GM23248 (cell line): ENCODE measurements around the gene FKBP8. TPM values are rescaled to one million over a fixed set of nuclear protein-coding genes. Genes with fewer than 3 reads are reported as not detected.

Experiments used
- DNase-seq: peaks from one replicate; pipeline ENCODE4 v3.0.0-alpha.2; 2015
- H2AFZ ChIP-seq: fragments of 200-600 bp; sonication (generic); 2 replicates; pipeline ENCODE4 v1.6.1; 2016; ENCODE audit warnings: antibody characterized with exemption
- H3F3A ChIP-seq: fragments of 200-600 bp; sonication (generic); 2 replicates; pipeline ENCODE4 v1.6.1; 2016; ENCODE audit warnings: mild to moderate bottlenecking, antibody characterized with exemption, mixed run types; ENCODE audit not compliant: insufficient read depth
- H3K27ac ChIP-seq: fragments of 200-600 bp; sonication (generic); 2 replicates; pipeline ENCODE4 v1.5.1; 2016; ENCODE audit warnings: mild to moderate bottlenecking
- H3K27me3 ChIP-seq: fragments of 200-600 bp; sonication (generic); replicated peaks from 2 replicates; pipeline ENCODE4 v1.6.1; 2016; ENCODE audit warnings: mild to moderate bottlenecking; ENCODE audit not compliant: insufficient read depth
- H3K36me3 ChIP-seq: fragments of 200-600 bp; sonication (generic); 2 replicates; pipeline ENCODE4 v1.6.1; 2016; ENCODE audit warnings: low read depth, mild to moderate bottlenecking
- H3K4me1 ChIP-seq: fragments of 200-600 bp; sonication (generic); 2 replicates; pipeline ENCODE4 v1.6.1; 2016; ENCODE audit warnings: mild to moderate bottlenecking; ENCODE audit not compliant: insufficient read depth
- H3K4me2 ChIP-seq: fragments of 200-600 bp; sonication (generic); one replicate; pipeline ENCODE4 v1.6.1; 2016; ENCODE audit warnings: mild to moderate bottlenecking; ENCODE audit not compliant: unreplicated experiment
- H3K4me3 ChIP-seq: fragments of 200-600 bp; sonication (generic); 2 replicates; pipeline ENCODE4 v1.5.1; 2016; ENCODE audit warnings: mild to moderate bottlenecking
- H3K79me2 ChIP-seq: fragments of 200-600 bp; sonication (generic); 2 replicates; pipeline ENCODE4 v1.6.1; 2016; ENCODE audit warnings: mild to moderate bottlenecking; ENCODE audit not compliant: insufficient read depth
- H3K9ac ChIP-seq: fragments of 200-600 bp; sonication (generic); 2 replicates; pipeline ENCODE4 v1.6.1; 2016; ENCODE audit warnings: mild to moderate bottlenecking
- H3K9me2 ChIP-seq: fragments of 200-600 bp; sonication (generic); 2 replicates; pipeline ENCODE4 v1.6.1; 2016; ENCODE audit warnings: mixed run types, mild to moderate bottlenecking, moderate library complexity; ENCODE audit not compliant: insufficient read depth
- H3K9me3 ChIP-seq: fragments of 200-600 bp; sonication (generic); one replicate; pipeline ENCODE4 v1.6.1; 2017; ENCODE audit warnings: low read depth
- H4K20me1 ChIP-seq: fragments of 200-600 bp; sonication (generic); 2 replicates; pipeline ENCODE4 v1.6.0; 2016; ENCODE audit not compliant: insufficient read depth
- EZH2 ChIP-seq: fragments of 200-600 bp; sonication (generic); IDR thresholded peaks from 2 replicates; pipeline ENCODE4 v1.6.1; 2018; ENCODE audit warnings: antibody characterized with exemption, mild to moderate bottlenecking; ENCODE audit not compliant: insufficient read depth, poor library complexity, severe bottlenecking
- EZH2phosphoT487 ChIP-seq: fragments of 200-600 bp; sonication (generic); IDR thresholded peaks from 2 replicates; pipeline ENCODE4 v1.6.1; 2018; ENCODE audit warnings: antibody characterized with exemption, moderate library complexity, mild to moderate bottlenecking, low read depth; ENCODE audit not compliant: insufficient read depth
- WGBS, 2 experiments: methylation state at CpG; one replicate each; pipeline ENCODE4 v1.1.6; 2015 to 2017; ENCODE audit warnings: low lambda C conversion rate in 2 of 2, low coverage in 1 of 2; ENCODE audit errors: missing lambda C conversion rate in 2 of 2; 5-methylcytosine and 5-hydroxymethylcytosine counted together
- in situ Hi-C: fragments of 300-500 bp; cut with MboI; formaldehyde crosslinking; loops from 2 replicates; pipeline ENCODE4 v1.15.0; 2020
- polyA plus RNA-seq: library from polyadenylated mRNA; unstranded; fragments of >200 nt; fragmentation: Nextera tagmentation; extraction: Ambion mirVana; gene quantifications from 2 replicates; pipeline ENCODE4 v1.2.1, GENCODE V29; 2016
- total RNA-seq: library from RNA; depleted of rRNA; stranded (reverse); fragments of >200 nt; shearing (Covaris generic); gene quantifications from 2 replicates; pipeline ENCODE4 v1.2.3, GENCODE V29; 2014

FKBP8 gene
- total and polyA plus RNA-seq, 2 experiments from 2014 or later = 195 to 466 TPM

DNA sequence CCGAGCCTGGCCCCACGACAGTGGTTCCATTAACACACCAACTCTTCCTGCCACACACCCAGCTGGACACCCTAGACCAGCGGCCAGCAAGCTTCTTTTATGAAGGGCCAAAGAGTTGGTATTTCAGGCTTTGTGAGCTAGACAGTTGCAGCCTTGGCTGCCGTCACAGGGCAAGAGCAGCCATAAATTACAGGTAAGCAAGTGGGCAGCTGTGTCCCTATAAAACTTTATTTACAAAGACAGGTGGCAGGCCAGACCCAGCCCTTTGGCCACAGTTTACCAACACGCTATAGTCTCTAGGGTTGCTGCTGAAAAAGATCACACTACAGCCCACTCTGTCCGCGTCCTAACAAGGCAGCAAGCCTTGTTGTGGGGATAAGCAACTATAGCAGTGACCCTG is 34.8 kb downstream of the FKBP8 start:
- Histone ChIP-seq H3K9ac (no peak overlapping the region), H3K9me3 (no peaks in the 10 kb centered on the region), H4K20me1 (peaks cover 51% of the 10 kb centered on the region; the same call in 1 of the 2 replicates), H3K4me1 (peaks cover 29% of the 10 kb centered on the region), H3K27ac (no peak overlapping the region), H3K27me3 (no peaks in the 10 kb centered on the region), H3K9me2 (no peaks in the 10 kb centered on the region), H2AFZ (no peak overlapping the region), H3K36me3 (no peaks in the 10 kb centered on the region), H3F3A (no peaks in the 10 kb centered on the region), H3K4me2 (no peak overlapping the region), H3K4me3 (no peak overlapping the region), H3K79me2 (peaks cover 100% of the 10 kb centered on the region)
- no peak for DNase-seq
- TF ChIP-seq EZH2phosphoT487 (no peak), EZH2 (no peak)
- in situ Hi-C loops = no loop called here
- 96 to 97% methylated on average over 7 of the region's 7 CpGs for WGBS, 2 experiments

DNA sequence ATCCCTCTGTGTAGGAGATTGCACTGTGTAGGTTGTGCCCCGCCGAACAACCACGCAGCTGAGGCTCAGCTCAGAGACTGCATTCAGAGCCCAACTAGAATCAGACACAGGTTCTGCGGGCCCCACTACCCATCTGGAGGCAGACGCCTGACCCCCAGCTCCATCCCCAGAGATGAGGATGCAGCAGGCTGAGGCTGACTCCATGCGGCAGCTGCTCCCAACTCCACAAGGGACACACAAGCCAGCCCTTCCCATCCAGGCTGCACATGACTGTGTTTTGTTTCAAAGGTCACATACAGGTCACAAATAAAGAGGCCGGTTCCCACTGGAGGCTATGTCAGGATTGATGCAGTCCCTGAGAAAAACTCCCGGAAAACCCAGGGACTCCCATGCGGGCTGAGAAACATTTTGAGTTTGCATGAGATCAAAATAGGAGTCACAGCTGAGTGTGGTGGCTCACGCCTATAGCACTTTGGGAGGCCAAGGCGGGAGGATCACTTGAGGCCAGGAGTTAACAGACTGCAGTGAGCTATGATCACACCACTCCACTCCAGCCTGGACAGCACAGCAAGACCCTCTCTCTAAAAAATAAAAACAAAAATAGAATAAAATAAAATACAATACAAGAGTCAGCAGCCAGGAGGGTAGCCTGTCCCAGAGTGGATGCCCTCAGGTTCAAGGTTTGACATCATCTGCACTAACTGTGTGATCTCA is 35.5 kb downstream of the FKBP8 start:
- Histone ChIP-seq H3F3A (no peaks in the 10 kb centered on the region), H3K79me2 (peaks cover 100% of the 10 kb centered on the region), H3K9me3 (no peaks in the 10 kb centered on the region), H3K4me3 (no peak overlapping the region), H4K20me1 (peaks cover 45% of the 10 kb centered on the region; the same call in 1 of the 2 replicates), H3K9me2 (no peaks in the 10 kb centered on the region), H3K27ac (no peak overlapping the region), H2AFZ (no peak overlapping the region), H3K9ac (no peak overlapping the region), H3K4me2 (no peak overlapping the region), H3K27me3 (no peaks in the 10 kb centered on the region), H3K4me1 (peaks cover 26% of the 10 kb centered on the region), H3K36me3 (no peaks in the 10 kb centered on the region)
- 69 to 76% methylated on average over 11 of the region's 11 CpGs for WGBS, 2 experiments
- in situ Hi-C loops = no loop called here
- TF ChIP-seq EZH2 (no peak), EZH2phosphoT487 (no peak)
- no peak for DNase-seq

DNA sequence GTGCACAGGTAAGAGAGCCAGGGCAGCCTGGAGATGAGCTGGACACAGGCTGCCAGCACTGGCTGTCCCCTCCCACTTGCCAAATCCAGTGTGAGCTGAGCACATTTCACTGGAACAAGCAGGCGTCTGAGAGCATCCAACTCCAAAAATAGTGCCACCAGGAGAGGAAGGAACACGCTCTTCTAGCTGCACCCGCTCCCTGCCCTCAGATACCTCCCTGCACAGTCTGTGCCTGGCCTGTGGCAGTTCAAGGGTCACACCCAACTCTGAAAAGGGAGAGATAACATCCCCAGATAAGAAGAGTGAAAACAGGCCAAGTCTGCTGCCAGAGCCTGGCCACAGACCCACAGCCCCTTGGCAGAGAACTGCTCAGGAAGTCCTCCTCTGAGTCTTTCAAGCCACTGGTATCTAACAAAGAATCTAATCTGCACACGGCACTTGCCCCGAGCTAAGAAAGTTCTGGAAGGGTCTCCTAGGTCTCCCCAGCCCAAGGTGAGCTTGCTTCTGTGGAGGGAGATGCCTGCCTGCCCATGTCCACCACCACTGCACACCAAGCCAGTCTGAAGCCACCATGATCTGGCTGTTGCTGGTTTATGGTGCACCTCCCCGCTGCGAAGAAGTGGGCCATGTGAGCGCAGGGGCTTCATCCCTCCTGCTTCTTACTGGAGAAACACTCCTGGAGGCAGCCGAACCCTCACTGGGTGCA is 36.2 kb downstream of the FKBP8 start:
- no peak overlapping the region for H3K4me3 ChIP-seq
- H3K9me2 ChIP-seq = no peaks in the 10 kb centered on the region
- H3K79me2 ChIP-seq = peaks cover 100% of the 10 kb centered on the region
- no peak for DNase-seq
- H3K27me3 ChIP-seq = no peaks in the 10 kb centered on the region
- in situ Hi-C loops = no loop called here
- peak overlapping the region; percentile 12; the same call in 1 of the 2 replicates for H3K27ac ChIP-seq
- H3K36me3 ChIP-seq = no peaks in the 10 kb centered on the region
- 60 to 62% methylated on average over 9 of the region's 9 CpGs for WGBS, 2 experiments
- H3K9ac ChIP-seq = no peak overlapping the region
- H2AFZ ChIP-seq = no peak overlapping the region
- peaks cover 38% of the 10 kb centered on the region; the same call in 1 of the 2 replicates for H4K20me1 ChIP-seq
- H3K9me3 ChIP-seq = no peaks in the 10 kb centered on the region
- H3K4me2 ChIP-seq = no peak overlapping the region
- no peak for TF ChIP-seq EZH2phosphoT487
- no peak for TF ChIP-seq EZH2
- peaks cover 28% of the 10 kb centered on the region for H3K4me1 ChIP-seq
- no peaks in the 10 kb centered on the region for H3F3A ChIP-seq

DNA sequence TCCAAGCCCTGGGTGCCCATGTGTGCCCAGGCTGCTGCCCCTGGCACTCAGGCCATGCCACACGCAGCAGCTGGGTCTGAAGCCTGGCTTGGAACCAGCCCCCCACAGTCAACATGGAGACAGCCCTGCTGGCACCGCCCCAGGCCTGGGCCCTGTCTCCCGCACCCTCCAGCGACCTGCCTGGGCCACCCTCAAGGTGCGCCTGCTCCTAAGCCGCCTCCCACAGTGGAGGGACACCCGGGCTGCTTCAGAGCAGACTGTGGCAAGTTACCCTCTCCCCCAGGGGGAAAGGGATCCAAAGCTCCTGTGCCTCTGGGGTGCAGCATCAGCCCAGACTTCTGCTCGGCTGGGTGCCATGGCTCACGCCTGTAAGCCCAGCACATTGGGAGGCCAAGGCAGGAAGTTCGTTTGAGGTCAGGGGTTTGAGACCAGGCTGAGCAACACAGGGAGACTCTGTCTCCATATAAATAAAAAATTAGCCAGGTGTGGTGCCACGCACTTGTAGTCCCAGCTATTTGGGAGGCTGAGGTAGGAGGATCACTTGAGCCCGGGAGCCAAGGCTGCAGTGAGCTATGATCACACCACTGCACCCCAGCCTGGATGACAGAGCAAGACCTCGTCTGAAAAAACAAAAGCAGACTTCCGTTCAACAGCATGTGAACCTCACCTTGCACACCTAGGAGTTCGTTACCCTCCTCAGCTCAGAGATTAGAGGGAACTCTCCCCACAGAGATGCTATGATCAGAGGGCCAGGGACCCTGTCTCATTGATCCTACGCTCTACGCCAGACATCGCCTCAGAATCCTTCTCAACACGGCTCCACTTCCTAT is 37.1 kb downstream of the FKBP8 start:
- Histone ChIP-seq H3K9ac (0 out of 2 replicates have a peak overlapping the region, but pooled peaks have one; percentile 3), H3K79me2 (peaks cover 100% of the 10 kb centered on the region), H3K4me2 (no peak overlapping the region), H3K9me2 (no peaks in the 10 kb centered on the region), H3K36me3 (no peaks in the 10 kb centered on the region), H3F3A (no peaks in the 10 kb centered on the region), H3K9me3 (no peaks in the 10 kb centered on the region), H3K27ac (no peak overlapping the region), H3K27me3 (no peaks in the 10 kb centered on the region), H3K4me1 (peaks cover 28% of the 10 kb centered on the region), H2AFZ (no peak overlapping the region), H4K20me1 (peaks cover 30% of the 10 kb centered on the region; the same call in 1 of the 2 replicates), H3K4me3 (no peak overlapping the region)
- no peak for DNase-seq
- TF ChIP-seq EZH2phosphoT487 (no peak), EZH2 (no peak)
- 81 to 82% methylated on average over 19 of the region's 19 CpGs for WGBS, 2 experiments
- in situ Hi-C loops = no loop called here
